MG63 (cell line): Measurements from ENCODE around the gene CLIC3. TPM values are rescaled to one million over a fixed set of nuclear protein-coding genes. Genes with fewer than 3 reads are reported as not detected.

Source experiments
- DNase-seq: peaks from one replicate; pipeline ENCODE4 v3.0.0-alpha.2; 2020
- H3K27me3 ChIP-seq: fragments of 250-450 bp; sonication (Bioruptor Pico); 2 replicates; pipeline ENCODE4 v1.5.1; 2020; ENCODE audit warnings: mild to moderate bottlenecking, moderate library complexity
- H3K36me3 ChIP-seq: fragments of 250-450 bp; sonication (Bioruptor Pico); 2 replicates; pipeline ENCODE4 v1.5.1; 2020; ENCODE audit warnings: mild to moderate bottlenecking, moderate library complexity
- H3K4me3 ChIP-seq: fragments of 250-450 bp; sonication (Bioruptor Pico); 2 replicates; pipeline ENCODE4 v1.5.1; 2020; ENCODE audit warnings: mild to moderate bottlenecking, moderate library complexity
- H3K9me3 ChIP-seq: fragments of 250-450 bp; sonication (Bioruptor Pico); 2 replicates; pipeline ENCODE4 v1.5.1; 2020; ENCODE audit warnings: mild to moderate bottlenecking, moderate library complexity
- total RNA-seq: library from RNA; depleted of rRNA; stranded (reverse); fragments of >200 nt; shearing (Covaris generic); gene quantifications from 2 replicates; pipeline ENCODE4 v1.2.3, GENCODE V29; 2014; ENCODE audit warnings: low replicate concordance

Gene CLIC3
- total RNA-seq, 1 experiment from 2014 or later = not detected

DNA sequence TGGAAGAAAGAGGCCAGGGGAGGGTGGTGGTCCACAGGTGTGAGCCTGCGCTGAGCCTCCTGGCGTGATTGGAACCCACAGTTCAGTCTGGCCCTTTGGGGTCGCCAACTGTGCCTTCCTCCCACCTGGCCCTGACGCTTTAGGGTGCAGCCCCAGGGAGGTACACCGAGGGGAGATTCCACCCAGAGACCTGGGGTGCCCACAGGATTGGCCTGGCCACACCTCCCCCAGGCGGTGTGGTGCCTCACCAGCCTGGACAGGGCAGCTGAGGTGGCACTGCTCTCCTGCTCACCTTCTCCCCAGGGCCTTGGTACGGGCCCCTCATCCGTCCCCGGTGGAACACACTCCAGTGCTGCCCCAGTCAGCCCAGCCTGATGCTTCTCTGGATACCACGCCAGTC lies 1.0 kb upstream of the CLIC3 start:
- H3K4me3 ChIP-seq = no peak overlapping the region
- no peaks in the 10 kb centered on the region for H3K9me3 ChIP-seq
- DNase-seq = no peak
- H3K36me3 ChIP-seq = no peaks in the 10 kb centered on the region
- H3K27me3 ChIP-seq = no peaks in the 10 kb centered on the region

DNA sequence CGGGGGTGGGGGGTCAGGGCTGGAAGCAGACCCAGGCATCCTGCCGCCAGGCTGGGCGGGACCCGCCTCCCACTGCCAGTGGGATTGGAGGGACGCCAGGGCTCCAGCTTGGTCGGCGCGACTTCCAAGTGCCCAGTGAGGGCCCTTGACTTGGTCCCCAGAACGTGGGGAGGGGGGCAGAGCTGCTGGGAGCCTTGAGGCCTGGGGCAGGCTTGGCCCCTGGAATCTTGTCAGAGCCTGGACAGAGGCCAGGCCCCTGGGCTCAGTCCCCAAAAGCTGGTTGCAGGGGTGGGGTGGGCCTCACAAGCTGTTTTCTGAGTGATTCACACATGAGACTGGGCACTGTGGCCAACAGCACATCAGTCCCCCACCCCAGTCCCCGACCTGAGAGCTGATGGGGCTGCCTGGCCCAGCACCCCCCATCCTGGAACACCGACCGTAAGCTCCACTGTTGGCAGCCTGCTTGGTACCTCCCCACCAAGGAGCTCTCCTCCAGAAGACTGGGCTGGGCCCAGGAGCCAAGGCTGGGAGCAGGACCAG lies 526 bp downstream of the CLIC3 start:
- H3K27me3 ChIP-seq = no peaks in the 10 kb centered on the region
- no peaks in the 10 kb centered on the region for H3K36me3 ChIP-seq
- peak; percentile 88 for DNase-seq
- H3K9me3 ChIP-seq = no peaks in the 10 kb centered on the region
- no peak overlapping the region for H3K4me3 ChIP-seq

DNA sequence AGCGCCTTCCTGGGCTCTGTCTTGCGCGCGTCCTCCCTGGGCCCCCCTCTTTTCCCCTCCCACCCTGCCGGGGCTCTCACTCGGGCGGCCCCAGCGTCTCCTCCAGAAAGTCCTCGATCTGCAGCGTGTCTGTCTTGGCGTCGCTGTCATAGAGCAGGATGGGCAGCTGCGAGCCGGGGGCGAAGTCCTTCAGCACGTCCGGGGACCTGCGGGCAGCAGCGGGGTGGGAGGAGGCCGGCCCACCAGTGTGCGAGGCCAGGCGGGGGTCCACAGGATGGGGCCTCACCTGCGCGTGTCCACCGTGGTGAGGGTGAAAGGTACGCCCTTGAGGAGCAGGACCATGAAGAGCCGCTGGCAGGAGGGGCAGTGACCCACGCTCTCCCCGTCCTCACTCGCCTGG lies 1.0 kb downstream of the CLIC3 start:
- Histone ChIP-seq H3K4me3 (no peak overlapping the region), H3K9me3 (no peaks in the 10 kb centered on the region), H3K36me3 (no peaks in the 10 kb centered on the region), H3K27me3 (no peaks in the 10 kb centered on the region)
- DNase-seq = no peak

DNA sequence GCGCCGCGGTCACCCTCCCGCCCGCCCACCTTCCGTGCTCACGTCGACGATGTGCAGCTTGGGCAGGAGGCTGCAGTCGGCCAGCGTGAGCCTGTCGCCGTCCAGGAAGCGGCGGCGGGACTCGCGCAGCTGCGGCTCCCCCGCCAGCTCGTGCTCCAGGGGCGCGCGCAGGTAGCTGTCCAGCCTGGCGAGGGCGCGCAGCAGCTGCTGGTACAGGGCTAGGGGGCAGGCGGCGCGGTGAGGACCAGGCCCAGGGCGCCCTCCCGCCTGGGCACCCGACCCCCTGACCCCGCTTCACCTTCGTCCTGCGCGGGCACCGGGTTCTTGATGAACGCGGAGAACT lies 1.5 kb downstream of the CLIC3 start:
- H3K4me3 ChIP-seq = no peak overlapping the region

DNA sequence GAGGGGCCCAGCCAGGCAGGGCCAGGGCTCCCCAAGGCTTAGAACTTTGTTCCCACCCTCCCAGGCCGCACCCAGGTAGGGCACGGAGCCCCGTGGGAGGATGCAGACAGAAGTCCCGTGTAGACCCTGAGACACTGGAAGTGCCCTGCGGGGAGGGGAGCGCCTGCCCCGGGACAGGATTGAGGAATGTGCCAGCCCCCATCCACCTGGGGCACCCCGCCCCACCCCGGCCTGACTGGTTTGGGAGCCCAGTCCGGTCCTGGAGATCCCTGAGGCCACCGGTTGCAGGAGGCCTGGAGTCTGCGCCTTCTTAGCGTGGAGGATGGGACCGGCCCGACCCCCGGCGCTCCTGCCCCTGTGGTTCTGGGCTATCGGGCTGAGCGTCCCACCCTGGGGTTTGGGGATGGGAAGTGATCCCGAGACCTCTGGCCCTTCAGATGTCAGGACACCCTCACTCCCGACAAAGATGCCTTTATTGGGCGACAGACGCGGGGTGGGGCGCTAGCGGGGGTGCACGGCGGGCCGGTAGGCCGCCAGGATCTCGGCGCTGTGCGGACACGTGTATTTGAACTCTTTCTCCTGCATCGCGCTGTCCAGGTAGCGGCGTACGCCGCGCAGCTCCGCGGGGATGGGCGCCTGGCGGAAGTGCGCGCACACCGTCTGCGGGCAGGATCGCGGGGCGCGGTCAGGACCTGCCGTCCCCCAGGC lies 2.0 kb downstream of the CLIC3 start:
- no peaks in the 10 kb centered on the region for H3K36me3 ChIP-seq
- H3K4me3 ChIP-seq = no peak overlapping the region
- no peak for DNase-seq
- H3K27me3 ChIP-seq = no peaks in the 10 kb centered on the region
- no peaks in the 10 kb centered on the region for H3K9me3 ChIP-seq

More for the DNA sequence above, 1.5 kb downstream of the CLIC3 start:
- no peak for DNase-seq
- Histone ChIP-seq H3K36me3 (no peaks in the 10 kb centered on the region), H3K9me3 (no peaks in the 10 kb centered on the region), H3K27me3 (no peaks in the 10 kb centered on the region)

DNA sequence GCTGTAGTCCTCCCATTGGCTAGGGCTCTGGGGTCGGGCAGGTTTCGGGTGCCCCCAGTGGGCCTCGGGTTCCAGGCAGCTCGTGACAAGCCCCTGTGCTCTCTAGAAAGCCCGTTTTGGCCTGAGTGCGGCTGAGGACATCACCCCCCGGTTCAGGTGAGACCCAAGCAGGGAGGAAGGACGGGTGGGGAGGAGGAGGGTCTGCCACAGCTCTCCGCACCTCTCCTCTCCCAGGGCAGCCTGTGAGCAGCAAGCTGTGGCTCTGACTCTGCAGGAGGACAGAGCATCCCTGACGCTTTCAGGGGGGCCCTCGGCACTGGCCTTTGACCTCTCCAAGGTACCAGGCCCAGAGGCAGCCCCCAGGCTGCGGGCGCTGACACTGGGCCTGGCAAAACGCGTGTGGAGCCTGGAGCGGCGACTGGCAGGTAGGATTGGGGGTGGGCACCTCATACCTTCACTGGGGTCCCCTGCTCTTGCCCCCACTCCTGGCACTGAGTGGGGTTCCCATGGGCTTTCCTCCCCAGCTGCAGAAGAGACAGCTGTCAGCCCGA lies 3.5 kb downstream of the CLIC3 start:
- no peak for DNase-seq

DNA sequence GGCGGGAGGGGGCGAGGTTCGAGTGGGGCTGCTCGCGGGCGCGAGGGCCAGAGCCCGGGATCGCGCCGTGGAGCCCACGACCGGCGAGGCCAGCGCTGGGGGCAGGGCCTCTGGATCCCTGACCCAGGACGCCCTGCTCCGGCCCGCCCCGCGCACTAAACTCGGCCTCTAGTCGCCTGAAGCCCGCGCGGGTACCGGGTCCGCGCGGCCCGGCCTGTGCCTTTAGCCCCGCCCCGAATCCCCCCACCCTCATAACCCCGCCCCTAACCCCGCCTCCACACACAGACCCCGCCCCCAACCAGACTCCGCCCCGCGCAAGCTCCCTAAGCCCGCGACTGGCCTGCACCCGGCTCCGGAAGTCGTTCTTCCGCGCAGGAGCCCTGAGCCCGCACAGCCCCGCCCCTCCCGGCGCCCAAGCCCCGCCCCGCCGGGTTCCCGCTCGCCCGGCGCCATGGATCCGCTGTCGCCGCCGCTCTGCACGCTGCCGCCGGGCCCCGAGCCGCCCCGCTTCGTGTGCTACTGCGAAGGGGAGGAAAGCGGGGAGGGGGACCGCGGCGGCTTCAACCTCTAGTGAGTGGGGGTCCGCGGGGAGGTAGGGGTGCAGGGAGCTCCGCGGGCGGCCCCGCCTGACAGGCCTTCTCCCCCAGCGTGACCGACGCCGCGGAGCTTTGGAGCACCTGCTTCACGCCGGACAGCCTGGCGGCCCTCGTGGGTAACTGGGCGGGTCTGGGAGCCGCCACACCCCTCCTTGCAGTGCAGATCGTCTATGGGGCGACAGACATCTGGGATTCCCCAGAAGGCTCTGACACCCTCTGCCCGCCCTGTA lies 4.2 kb downstream of the CLIC3 start, which contains the start of gene PAXX:
Gene PAXX, plus strand, starts transcription at position 430 of the 826 bp plus-strand sequence. Its CDS starts 22 bp downstream, at position 452.
- H3K4me3 ChIP-seq = peak within 1 kb of the TSS; percentile 74
- H3K27me3 ChIP-seq = no peaks in the 10 kb centered on the region
- H3K9me3 ChIP-seq = no peaks in the 10 kb centered on the region
- H3K36me3 ChIP-seq = no peaks in the 10 kb centered on the region
- DNase-seq = peak; percentile 85

More for the DNA sequence above, 3.5 kb downstream of the CLIC3 start:
- no peaks in the 10 kb centered on the region for H3K9me3 ChIP-seq
- no peaks in the 10 kb centered on the region for H3K36me3 ChIP-seq
- peak overlapping the region; percentile 74 for H3K4me3 ChIP-seq
- no peaks in the 10 kb centered on the region for H3K27me3 ChIP-seq

DNA sequence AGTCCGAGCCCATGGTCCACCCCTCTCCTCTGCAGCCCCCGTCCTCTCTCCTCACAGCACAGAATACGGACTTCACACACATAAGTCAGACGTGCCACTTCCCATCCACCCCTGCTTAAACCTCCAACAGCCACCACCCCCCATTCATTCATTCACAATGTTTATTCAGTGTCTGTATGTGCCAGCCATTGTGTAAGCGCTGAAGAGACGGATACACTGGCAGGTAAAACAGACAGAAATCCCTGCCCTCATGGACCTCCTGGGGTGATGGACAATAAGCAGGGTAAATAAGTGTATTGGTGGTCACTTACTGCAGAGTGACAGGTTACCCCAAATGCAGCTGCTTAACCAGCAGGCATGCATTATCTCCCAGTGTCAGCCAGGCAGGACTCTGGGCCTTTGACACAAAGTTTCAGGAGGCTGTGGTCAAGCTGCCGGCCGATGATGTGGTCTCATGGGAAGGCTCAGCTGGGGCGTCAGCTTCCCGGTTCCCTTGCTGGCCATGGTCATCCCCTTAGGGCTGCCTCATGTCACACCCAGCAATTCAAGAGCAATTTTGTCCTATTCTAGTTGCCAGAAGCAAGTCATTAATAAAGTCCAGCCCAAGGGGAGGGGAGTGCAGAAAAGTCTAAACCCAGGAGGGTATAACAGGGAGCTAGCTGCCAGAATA lies 6.0 kb downstream of the CLIC3 start:
- Histone ChIP-seq H3K36me3 (no peaks in the 10 kb centered on the region), H3K9me3 (no peaks in the 10 kb centered on the region), H3K4me3 (no peak overlapping the region), H3K27me3 (no peaks in the 10 kb centered on the region)
- DNase-seq = no peak

DNA sequence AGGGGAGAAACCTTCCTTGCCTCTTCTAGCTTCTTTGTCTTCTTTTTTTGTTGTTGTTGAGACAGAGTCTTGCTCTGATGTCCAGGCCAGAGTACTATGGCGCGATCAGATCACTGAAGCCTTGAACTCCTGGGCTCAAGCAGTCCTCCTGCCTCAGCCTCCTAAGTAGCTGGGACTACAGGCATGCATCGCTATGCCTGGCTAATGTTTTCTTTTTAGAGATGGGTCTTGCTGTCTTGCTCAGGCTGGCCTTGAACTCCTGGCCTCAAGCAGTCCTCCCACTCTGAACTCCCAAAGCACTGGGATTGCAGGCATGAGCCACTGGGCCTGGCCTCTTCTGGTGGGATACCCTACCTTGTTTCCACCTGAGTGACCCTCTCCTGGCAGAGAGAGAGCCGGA lies 7.5 kb downstream of the CLIC3 start:
- no peaks in the 10 kb centered on the region for H3K36me3 ChIP-seq
- DNase-seq = no peak
- no peaks in the 10 kb centered on the region for H3K9me3 ChIP-seq
- H3K4me3 ChIP-seq = no peak overlapping the region
- H3K27me3 ChIP-seq = no peaks in the 10 kb centered on the region

DNA sequence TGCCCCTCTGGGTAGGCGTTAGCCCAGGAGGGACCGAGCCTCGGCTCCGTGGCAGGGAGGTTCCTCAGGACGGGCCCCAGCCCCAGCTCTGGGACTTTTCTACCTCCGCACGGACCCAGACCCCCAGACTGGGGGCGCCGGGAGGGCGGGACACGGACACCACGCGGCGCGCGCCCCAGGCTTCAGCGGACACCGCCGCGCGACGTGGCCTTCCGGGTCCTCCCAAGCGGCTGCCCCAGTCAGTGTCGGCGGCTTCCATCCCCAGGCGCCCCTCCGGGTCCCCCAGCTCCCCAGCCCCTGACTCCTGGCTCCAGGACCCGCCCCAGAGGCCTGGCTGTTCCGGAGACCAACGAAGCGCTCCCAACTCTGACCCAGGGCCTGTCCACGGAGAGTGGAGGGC lies 10.5 kb downstream of the CLIC3 start:
- H3K27me3 ChIP-seq = no peaks in the 10 kb centered on the region
- H3K36me3 ChIP-seq = no peaks in the 10 kb centered on the region

DNA sequence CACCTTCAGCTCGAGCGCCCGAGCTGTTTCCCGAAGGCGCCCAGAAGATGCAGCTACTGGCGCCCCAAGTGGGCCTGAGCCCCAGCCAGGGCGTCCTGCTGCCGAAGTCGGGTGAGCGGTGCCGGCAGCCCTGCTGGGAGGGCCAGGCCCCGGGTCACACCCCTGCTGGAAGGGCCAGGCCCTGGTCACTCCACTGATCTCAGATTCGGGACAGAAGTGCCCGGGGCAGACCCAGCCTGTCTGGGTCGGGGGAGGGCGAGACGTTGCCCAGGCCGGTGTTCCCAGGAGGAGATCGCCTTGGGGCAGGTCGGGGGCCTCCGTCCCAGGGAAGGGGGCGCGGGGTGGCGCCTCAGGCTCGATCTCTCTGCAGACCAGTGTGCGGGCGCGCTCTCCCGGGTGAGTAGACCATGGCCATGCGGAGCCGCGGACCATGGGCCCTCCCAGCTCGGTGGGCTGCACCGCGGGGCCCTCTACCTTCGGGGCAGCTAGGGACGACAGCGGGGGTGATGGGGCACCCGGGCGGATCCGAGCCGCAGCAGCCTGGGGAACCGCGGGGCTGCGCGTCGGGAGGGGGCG lies 11.3 kb downstream of the CLIC3 start:
- no peaks in the 10 kb centered on the region for H3K27me3 ChIP-seq
- H3K4me3 ChIP-seq = no peak overlapping the region
- no peaks in the 10 kb centered on the region for H3K36me3 ChIP-seq
- DNase-seq = no peak
- no peaks in the 10 kb centered on the region for H3K9me3 ChIP-seq

More for the DNA sequence above, 10.5 kb downstream of the CLIC3 start:
- Histone ChIP-seq H3K4me3 (no peak overlapping the region), H3K9me3 (no peaks in the 10 kb centered on the region)
- no peak for DNase-seq

DNA sequence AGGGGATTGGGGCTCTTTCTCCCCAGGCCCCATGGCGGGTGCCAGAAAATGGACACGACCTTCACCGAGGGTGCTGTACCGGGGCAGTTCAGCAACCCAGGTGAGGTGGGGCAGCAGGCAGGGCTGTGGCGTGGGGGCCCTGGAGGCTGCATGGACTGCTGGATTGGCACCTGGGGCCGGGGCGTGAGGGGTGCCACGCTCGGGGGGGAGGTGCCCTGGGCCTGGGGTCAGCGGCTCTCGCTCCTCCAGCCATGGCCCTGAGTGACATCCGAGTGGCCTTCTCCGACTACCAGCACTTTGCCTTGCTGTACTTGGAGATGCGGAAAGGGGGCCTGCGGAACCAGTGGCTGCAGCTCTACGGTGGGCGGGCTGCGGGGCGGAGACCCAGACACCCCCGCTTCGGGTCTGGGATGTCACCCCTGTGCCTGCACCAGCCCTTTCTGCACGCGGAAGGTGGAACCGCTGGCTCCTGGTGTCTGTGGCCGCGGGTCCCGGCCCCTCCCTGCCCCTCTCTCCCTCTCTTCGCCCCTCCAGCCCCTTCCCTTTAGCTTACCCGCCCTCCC lies 11.8 kb downstream of the CLIC3 start:
- H3K36me3 ChIP-seq = no peaks in the 10 kb centered on the region
- H3K9me3 ChIP-seq = no peaks in the 10 kb centered on the region
- H3K27me3 ChIP-seq = no peaks in the 10 kb centered on the region
- no peak overlapping the region for H3K4me3 ChIP-seq
- DNase-seq = no peak

DNA sequence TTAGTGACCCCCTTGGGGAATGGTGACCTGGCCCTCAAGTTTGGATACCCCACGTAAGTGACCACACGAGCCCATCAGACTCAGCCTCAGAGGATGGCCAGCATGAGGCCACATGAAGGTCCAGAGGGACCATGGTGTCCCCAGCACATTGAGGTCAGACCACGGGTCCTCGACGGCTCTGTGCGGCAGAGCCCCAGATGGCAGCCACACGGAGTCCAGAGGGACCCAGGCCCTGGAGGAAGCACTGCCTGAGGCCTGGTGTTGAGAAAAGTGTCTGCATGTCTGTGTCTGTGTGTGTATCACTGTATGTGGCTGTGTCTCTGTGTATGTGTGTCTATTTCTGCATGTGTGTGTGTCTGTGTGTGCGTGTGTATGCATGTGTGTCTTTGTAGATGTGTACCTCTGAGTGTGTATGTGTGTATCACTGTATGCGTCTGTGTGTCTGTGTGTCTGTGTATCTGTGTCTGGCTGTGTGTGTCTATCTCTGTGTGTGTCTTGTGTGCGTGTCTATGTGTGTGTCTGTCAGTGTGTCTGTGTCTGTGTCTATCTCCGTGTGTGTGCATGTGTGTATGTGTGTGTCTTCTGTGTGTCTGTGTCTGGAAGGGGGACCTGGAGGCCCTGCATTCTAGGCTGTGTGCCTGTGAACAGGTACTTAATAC lies 12.6 kb downstream of the CLIC3 start:
- Histone ChIP-seq H3K4me3 (no peak overlapping the region), H3K27me3 (no peaks in the 10 kb centered on the region), H3K36me3 (no peaks in the 10 kb centered on the region), H3K9me3 (no peaks in the 10 kb centered on the region)
- no peak for DNase-seq

DNA sequence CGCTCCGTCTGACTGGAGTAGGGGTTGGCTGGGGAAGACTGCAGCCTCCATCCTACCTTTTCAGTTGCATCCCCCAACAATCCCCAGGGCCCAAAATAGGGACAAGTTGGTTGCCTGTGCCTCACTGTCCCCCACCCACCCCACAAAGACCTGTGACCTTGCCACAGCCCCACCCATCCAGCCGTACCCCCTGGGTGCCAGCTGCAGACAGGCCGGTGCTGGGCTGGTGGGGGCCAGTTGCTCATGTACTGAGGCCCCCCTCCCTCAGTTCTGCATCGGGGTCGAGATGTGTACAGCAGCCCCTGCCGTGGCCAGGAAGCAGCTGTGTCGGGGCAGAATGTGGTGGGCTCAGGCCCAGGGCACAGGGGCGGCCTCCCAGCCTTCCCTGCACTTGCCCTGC lies 13.2 kb downstream of the CLIC3 start:
- H3K36me3 ChIP-seq = no peaks in the 10 kb centered on the region
- H3K4me3 ChIP-seq = no peak overlapping the region
- no peak for DNase-seq
- no peaks in the 10 kb centered on the region for H3K27me3 ChIP-seq
- H3K9me3 ChIP-seq = no peaks in the 10 kb centered on the region

DNA sequence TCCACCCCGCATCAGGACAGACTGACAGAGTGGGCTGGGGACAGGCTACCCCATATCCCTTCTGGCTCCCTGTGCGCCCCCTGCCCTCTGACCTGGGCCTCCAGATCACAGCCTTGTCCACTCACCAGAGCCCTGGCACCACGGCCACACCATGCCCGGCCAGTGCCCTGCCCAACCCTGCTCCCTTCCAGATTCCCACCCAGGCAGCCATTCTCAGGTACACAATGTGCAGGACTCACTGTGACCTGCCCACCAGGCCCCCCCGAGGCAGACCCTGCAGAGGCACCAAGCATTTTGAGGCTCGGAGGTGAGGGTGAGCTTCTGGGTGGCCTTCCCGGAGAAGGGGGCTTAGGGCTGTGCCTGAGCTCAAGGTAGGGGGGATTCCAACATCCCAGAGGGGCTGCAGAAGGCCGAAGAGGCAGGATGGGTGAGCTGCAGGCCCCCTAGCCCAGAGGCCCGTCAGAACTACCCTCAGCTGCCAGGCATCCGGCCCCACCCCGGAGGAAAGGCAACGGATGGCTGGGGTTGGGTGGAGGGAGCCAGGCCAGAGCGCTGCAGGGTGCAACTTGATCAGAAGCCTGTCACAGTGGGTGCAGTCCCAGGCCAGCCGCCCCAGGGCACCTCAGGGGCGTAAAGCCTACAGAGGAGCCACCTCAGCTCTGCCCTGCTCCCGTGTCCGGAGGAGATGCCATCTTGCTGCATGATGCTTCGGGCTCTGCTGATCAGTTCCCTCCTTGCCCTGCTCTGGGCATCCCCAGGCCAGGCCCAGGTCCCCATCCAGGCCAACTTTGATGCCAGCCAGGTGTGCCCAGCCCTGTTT lies 13.9 kb downstream of the CLIC3 start, which contains the start of gene LCNL1:
Gene LCNL1, plus strand, starts transcription at position 762 of the 820 bp plus-strand sequence. CDS start 594 bp downstream, outside the sequence.
- no peak for DNase-seq
- Histone ChIP-seq H3K27me3 (no peaks in the 10 kb centered on the region), H3K4me3 (no peak within 1 kb of the TSS), H3K9me3 (no peaks in the 10 kb centered on the region), H3K36me3 (no peaks in the 10 kb centered on the region)
